WTC11 (cell line): ENCODE results near the gene STK24. TPM values are rescaled to one million over a fixed set of nuclear protein-coding genes. Genes with fewer than 3 reads are reported as not detected.

Experiments used
- ATAC-seq: fragments of 200-7000 bp; cut with Tn5 transposase; 2 replicates; pipeline ENCODE4 v1.10.0; 2021; ENCODE audit warnings: mild to moderate bottlenecking, moderate library complexity
- CTCF ChIA-PET: fragments of 300-600 bp; sonication (Branson Sonifier 250); formaldehyde crosslinking; loops from one replicate; lab custom pipeline; 2021; ENCODE audit warnings: antibody characterized with exemption; lab: Charles Lee
- POLR2A ChIA-PET: fragments of 350-600 bp; sonication (Branson Sonifier 250); formaldehyde crosslinking; loops from one replicate; lab custom pipeline; 2021; ENCODE audit warnings: antibody characterized with exemption; lab: Charles Lee
- DNase-seq: peaks from one replicate; pipeline ENCODE4 v3.0.0; 2021; ENCODE audit warnings: low spot score
- H3K27ac Mint-ChIP-seq: 2 replicates; pipeline ENCODE4 v1.8.0; 2021; ENCODE audit warnings: mixed read lengths
- H3K27me3 Mint-ChIP-seq: 2 replicates; pipeline ENCODE4 v1.8.0; 2021; ENCODE audit warnings: low read depth, mild to moderate bottlenecking, moderate library complexity, mixed read lengths
- H3K36me3 Mint-ChIP-seq: 2 replicates; pipeline ENCODE4 v1.8.0; 2021; ENCODE audit warnings: mixed read lengths
- H3K4me1 Mint-ChIP-seq: 2 replicates; pipeline ENCODE4 v1.8.0; 2022; ENCODE audit warnings: mixed read lengths
- H3K4me3 Mint-ChIP-seq: 2 replicates; pipeline ENCODE4 v1.8.0; 2021; ENCODE audit warnings: mild to moderate bottlenecking, moderate library complexity, mixed read lengths
- H3K9me3 Mint-ChIP-seq: 2 replicates; pipeline ENCODE4 v1.8.0; 2021; ENCODE audit warnings: mixed read lengths
- ATF3 ChIP-seq: sonication (generic); formaldehyde crosslinking; conservative IDR thresholded peaks from 2 replicates; pipeline ENCODE4 v1.8.1; 2022; ENCODE audit warnings: mild to moderate bottlenecking, missing genetic modification reagents
- CDX4 ChIP-seq: fragments of 250-450 bp; sonication (Bioruptor Pico); IDR thresholded peaks from 2 replicates; pipeline ENCODE4 v1.9.0; 2021; ENCODE audit warnings: moderate library complexity, mild to moderate bottlenecking, inconsistent platforms, borderline replicate concordance
- CREM ChIP-seq: sonication (generic); formaldehyde crosslinking; IDR thresholded peaks from 2 replicates; pipeline ENCODE4 v1.8.1; 2022; ENCODE audit warnings: mild to moderate bottlenecking, missing genetic modification reagents, moderate library complexity
- FOXJ3 ChIP-seq: sonication (generic); formaldehyde crosslinking; IDR thresholded peaks from 2 replicates; pipeline ENCODE4 v1.9.0; 2021; ENCODE audit warnings: missing genetic modification reagents, mild to moderate bottlenecking, borderline replicate concordance
- FOXP1 ChIP-seq: sonication (generic); formaldehyde crosslinking; IDR thresholded peaks from 2 replicates; pipeline ENCODE4 v1.8.0; 2022; ENCODE audit warnings: missing genetic modification reagents, mild to moderate bottlenecking, moderate library complexity, borderline replicate concordance
- IRF2 ChIP-seq: sonication (generic); formaldehyde crosslinking; IDR thresholded peaks from 2 replicates; pipeline ENCODE4 v1.8.0; 2022; ENCODE audit warnings: low read depth, missing genetic modification reagents, borderline replicate concordance
- JUN ChIP-seq: sonication (generic); formaldehyde crosslinking; IDR thresholded peaks from 2 replicates; pipeline ENCODE4 v1.8.0; 2023; ENCODE audit warnings: mild to moderate bottlenecking, missing genetic modification reagents
- KAT7 ChIP-seq: sonication (generic); formaldehyde crosslinking; IDR thresholded peaks from 2 replicates; pipeline ENCODE4 v1.8.1; 2023; ENCODE audit warnings: missing genetic modification reagents, mild to moderate bottlenecking, borderline replicate concordance
- NFE2L1 ChIP-seq: sonication (generic); formaldehyde crosslinking; IDR thresholded peaks from 2 replicates; pipeline ENCODE4 v1.8.1; 2023; ENCODE audit warnings: missing genetic modification reagents
- NFYB ChIP-seq: sonication (generic); formaldehyde crosslinking; conservative IDR thresholded peaks from 2 replicates; pipeline ENCODE4 v1.8.0; 2022; ENCODE audit warnings: low read depth, missing genetic modification reagents
- NR1H2 ChIP-seq: sonication (generic); formaldehyde crosslinking; IDR thresholded peaks from 2 replicates; pipeline ENCODE4 v1.9.0; 2021; ENCODE audit warnings: mild to moderate bottlenecking, moderate library complexity, missing genetic modification reagents
- NR2C2 ChIP-seq: sonication (generic); formaldehyde crosslinking; IDR thresholded peaks from 2 replicates; pipeline ENCODE4 v1.8.0; 2022; ENCODE audit warnings: mild to moderate bottlenecking, missing genetic modification reagents
- PREB ChIP-seq: sonication (generic); formaldehyde crosslinking; IDR thresholded peaks from 2 replicates; pipeline ENCODE4 v1.8.1; 2022; ENCODE audit warnings: mild to moderate bottlenecking, missing genetic modification reagents, moderate library complexity, borderline replicate concordance
- RELA ChIP-seq: sonication (generic); formaldehyde crosslinking; IDR thresholded peaks from 2 replicates; pipeline ENCODE4 v1.8.1; 2022; ENCODE audit warnings: missing genetic modification reagents, mild to moderate bottlenecking, borderline replicate concordance
- SMAD4 ChIP-seq: sonication (generic); formaldehyde crosslinking; IDR thresholded peaks from 2 replicates; pipeline ENCODE4 v1.8.0; 2022; ENCODE audit warnings: mild to moderate bottlenecking, missing genetic modification reagents
- SOX15 ChIP-seq: fragments of 250-450 bp; sonication (Bioruptor Pico); IDR thresholded peaks from 2 replicates; pipeline ENCODE4 v1.9.0; 2021; ENCODE audit warnings: mild to moderate bottlenecking
- SP1 ChIP-seq: sonication (generic); formaldehyde crosslinking; conservative IDR thresholded peaks from 2 replicates; pipeline ENCODE4 v1.8.1; 2022; ENCODE audit warnings: missing genetic modification reagents
- TCF7 ChIP-seq: sonication (generic); formaldehyde crosslinking; IDR thresholded peaks from 2 replicates; pipeline ENCODE4 v1.8.0; 2022; ENCODE audit warnings: mild to moderate bottlenecking, low read depth, missing genetic modification reagents, moderate library complexity
- TEAD4 ChIP-seq: sonication (generic); formaldehyde crosslinking; IDR thresholded peaks from 2 replicates; pipeline ENCODE4 v1.8.0; 2022; ENCODE audit warnings: mild to moderate bottlenecking, missing genetic modification reagents
- ZBTB21 ChIP-seq: sonication (generic); formaldehyde crosslinking; IDR thresholded peaks from 2 replicates; pipeline ENCODE4 v1.8.1; 2023; ENCODE audit warnings: mild to moderate bottlenecking, missing genetic modification reagents, borderline replicate concordance
- ZNF281 ChIP-seq: sonication (generic); formaldehyde crosslinking; IDR thresholded peaks from 2 replicates; pipeline ENCODE4 v1.8.0; 2023; ENCODE audit warnings: mild to moderate bottlenecking, missing genetic modification reagents
- ZNF416 ChIP-seq: fragments of 250-450 bp; sonication (Bioruptor Pico); IDR thresholded peaks from 2 replicates; pipeline ENCODE4 v1.9.0; 2021; ENCODE audit warnings: mild to moderate bottlenecking, inconsistent platforms
- ZNF423 ChIP-seq: fragments of 250-450 bp; sonication (Bioruptor Pico); IDR thresholded peaks from 2 replicates; pipeline ENCODE4 v2.1.2; 2022; ENCODE audit warnings: mild to moderate bottlenecking, moderate library complexity
- ZNF671 ChIP-seq: fragments of 250-450 bp; sonication (Bioruptor Pico); IDR thresholded peaks from 2 replicates; pipeline ENCODE4 v1.8.0; 2021; ENCODE audit warnings: mild to moderate bottlenecking
- total RNA-seq: library from RNA; stranded (reverse); gene quantifications from 3 replicates; pipeline ENCODE4 v1.2.3, GENCODE V29; 2021

STK24 gene
- total RNA-seq, 1 experiment from 2014 or later = 138 TPM

GRCh38 chr13:98524793-98525192, 52.1 kb downstream of the STK24 start:
- Mint-ChIP-seq H3K9me3 (no peaks in the 10 kb centered on the region), H3K27ac (no peak overlapping the region), H3K4me1 (peaks cover 91% of the 10 kb centered on the region), H3K4me3 (no peak overlapping the region), H3K36me3 (no peaks in the 10 kb centered on the region), H3K27me3 (no peaks in the 10 kb centered on the region)
- TF ChIP-seq NR2C2 (no peak), JUN (CRISPR knock-in tag) (no peak), PREB (CRISPR knock-in tag) (no peak), CDX4 (CRISPR knock-in tag) (no peak), RELA (CRISPR knock-in tag) (no peak), NR1H2 (CRISPR knock-in tag) (no peak), FOXJ3 (no peak), ATF3 (CRISPR knock-in tag) (no peak), IRF2 (no peak), ZNF423 (no peak), KAT7 (CRISPR knock-in tag) (no peak), SOX15 (no peak), NFE2L1 (CRISPR knock-in tag) (no peak), TEAD4 (CRISPR knock-in tag) (no peak), SP1 (CRISPR knock-in tag) (no peak), FOXP1 (CRISPR knock-in tag) (no peak)
- no peak for ATAC-seq
- DNase-seq = no peak
- POLR2A ChIA-PET = no interaction called here
- CTCF ChIA-PET = interaction anchor here (0.6 to 1.8 kb wide), 2 partner anchors 128 to 148 kb away, joined by 3 to 6 read pairs; no protein-coding TSS in a partner anchor

- Mint-ChIP-seq H3K9me3 (no peaks in the 10 kb centered on the region), H3K4me3 (no peak overlapping the region), H3K36me3 (0 out of 2 replicates have a peak, but pooled peaks cover under 1% of the 10 kb centered on the region), H3K4me1 (peaks cover 91% of the 10 kb centered on the region), H3K27ac (no peak overlapping the region; the same call in 1 of the 2 replicates), H3K27me3 (no peaks in the 10 kb centered on the region)
- ChIA-PET CTCF (interaction anchor here (1.0 to 2.5 kb wide), 2 partner anchors 126 to 129 kb away, joined by 3 to 9 read pairs; no protein-coding TSS in a partner anchor), POLR2A (no interaction called here)
- DNase-seq (no peak), ATAC-seq (no peak)
- TF ChIP-seq SMAD4 = no peak
- 0 out of 2 replicates have a peak, but pooled peaks have one; percentile 19 for TF ChIP-seq FOXP1 (CRISPR knock-in tag)
These were observed 52.5 kb downstream of the STK24 start for GRCh38 chr13:98524391-98524790.

- H3K4me1 Mint-ChIP-seq = peaks cover 85% of the 10 kb centered on the region
- POLR2A ChIA-PET = no interaction called here
These were observed 53.3 kb downstream of the STK24 start for GRCh38 chr13:98523455-98524102.

GRCh38 chr13:98522371-98522770, 54.5 kb downstream of the STK24 start:
- DNase-seq = no peak
- Mint-ChIP-seq H3K4me1 (peaks cover 86% of the 10 kb centered on the region), H3K4me3 (no peak overlapping the region), H3K9me3 (no peaks in the 10 kb centered on the region), H3K36me3 (peaks cover 14% of the 10 kb centered on the region), H3K27ac (peak overlapping the region; percentile 43; the same call in 1 of the 2 replicates), H3K27me3 (no peaks in the 10 kb centered on the region)
- CTCF ChIA-PET = interaction anchor here (1.1 to 2.5 kb wide), 3 partner anchors 15 to 131 kb away, joined by 3 to 9 read pairs (median 3); no protein-coding TSS in a partner anchor
- POLR2A ChIA-PET = interaction anchor here (1.1 kb wide), 1 partner anchor 9 kb away, joined by 4 read pairs; no protein-coding TSS in a partner anchor
- ATAC-seq = no peak
- TF ChIP-seq FOXJ3 (no peak), NFYB (CRISPR knock-in tag) (no peak), ZNF671 (CRISPR knock-in tag) (no peak), ZNF416 (CRISPR knock-in tag) (no peak), TCF7 (CRISPR knock-in tag) (no peak), ZNF281 (CRISPR knock-in tag) (no peak), CREM (CRISPR knock-in tag) (no peak), ZBTB21 (CRISPR knock-in tag) (no peak)

More at GRCh38 chr13:98523455-98524102, 53.3 kb downstream of the STK24 start:
- Mint-ChIP-seq H3K9me3 (no peaks in the 10 kb centered on the region), H3K27me3 (no peaks in the 10 kb centered on the region), H3K36me3 (0 out of 2 replicates have a peak, but pooled peaks cover 5% of the 10 kb centered on the region), H3K27ac (0 out of 2 replicates have a peak overlapping the region, but pooled peaks have one; percentile 53), H3K4me3 (no peak overlapping the region)
- CTCF ChIA-PET = interaction anchor here (0.7 to 2.5 kb wide), 3 partner anchors 75 to 129 kb away, joined by 3 to 9 read pairs (median 3); no protein-coding TSS in a partner anchor
- DNase-seq = no peak
- no peak for ATAC-seq
- no peak for TF ChIP-seq TCF7 (CRISPR knock-in tag)
